22Rv1 (cell line): ENCODE data around the gene EDN3.

Experiments used
- ZFX ChIP-seq: fragments of 450-650 bp; IDR thresholded peaks from 2 replicates; pipeline ENCODE4 v1.6.1; 2017; ENCODE audit warnings: antibody characterized with exemption, borderline replicate concordance
- TF ChIP-seq, protein P1 (sequence below): fragments of 450-650 bp; IDR thresholded peaks from 2 replicates; pipeline ENCODE4 v1.5.1; 2017; ENCODE audit warnings: mild to moderate bottlenecking

DNA sequence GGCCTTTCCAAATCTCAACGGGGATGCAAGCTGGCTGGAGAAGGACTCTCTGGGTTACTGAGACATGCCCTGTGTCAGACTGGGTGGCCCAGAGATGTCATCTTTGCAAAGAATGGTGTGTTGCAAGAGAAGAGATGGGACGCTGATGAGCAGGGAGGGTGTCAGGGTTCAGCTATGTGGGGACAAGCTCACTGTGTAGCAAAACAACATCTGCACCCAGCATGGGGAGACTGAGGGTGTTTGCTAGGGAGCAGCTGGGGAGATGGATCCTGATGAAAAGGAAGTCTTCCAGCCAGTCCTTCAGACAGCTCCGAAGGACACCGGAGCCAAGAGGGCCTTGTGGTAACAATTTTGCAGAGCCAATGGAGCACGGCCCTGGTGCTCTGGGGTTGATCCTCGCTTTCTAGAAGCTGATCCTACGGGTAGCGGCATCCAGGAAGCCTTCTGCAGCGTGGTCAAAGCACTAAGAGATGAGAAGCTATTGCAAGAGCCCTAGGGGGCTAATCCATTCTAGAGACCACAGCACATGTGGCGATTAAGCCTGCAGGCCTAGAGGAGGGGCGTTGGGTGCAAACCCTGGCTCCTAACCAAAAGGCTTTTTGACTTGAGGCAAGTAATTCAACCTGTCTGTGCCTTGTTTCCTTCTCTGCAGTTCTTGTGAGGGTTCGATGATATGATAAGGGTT is 39.9 kb downstream of the EDN3 start:
- TF ChIP-seq, protein P1, sequence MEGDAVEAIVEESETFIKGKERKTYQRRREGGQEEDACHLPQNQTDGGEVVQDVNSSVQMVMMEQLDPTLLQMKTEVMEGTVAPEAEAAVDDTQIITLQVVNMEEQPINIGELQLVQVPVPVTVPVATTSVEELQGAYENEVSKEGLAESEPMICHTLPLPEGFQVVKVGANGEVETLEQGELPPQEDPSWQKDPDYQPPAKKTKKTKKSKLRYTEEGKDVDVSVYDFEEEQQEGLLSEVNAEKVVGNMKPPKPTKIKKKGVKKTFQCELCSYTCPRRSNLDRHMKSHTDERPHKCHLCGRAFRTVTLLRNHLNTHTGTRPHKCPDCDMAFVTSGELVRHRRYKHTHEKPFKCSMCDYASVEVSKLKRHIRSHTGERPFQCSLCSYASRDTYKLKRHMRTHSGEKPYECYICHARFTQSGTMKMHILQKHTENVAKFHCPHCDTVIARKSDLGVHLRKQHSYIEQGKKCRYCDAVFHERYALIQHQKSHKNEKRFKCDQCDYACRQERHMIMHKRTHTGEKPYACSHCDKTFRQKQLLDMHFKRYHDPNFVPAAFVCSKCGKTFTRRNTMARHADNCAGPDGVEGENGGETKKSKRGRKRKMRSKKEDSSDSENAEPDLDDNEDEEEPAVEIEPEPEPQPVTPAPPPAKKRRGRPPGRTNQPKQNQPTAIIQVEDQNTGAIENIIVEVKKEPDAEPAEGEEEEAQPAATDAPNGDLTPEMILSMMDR: no peak
- TF ChIP-seq ZFX: no peak
